OCI-LY3 (cell line): ENCODE measurements around the gene SCUBE1.

ENCODE experiments used
- EZH2phosphoT487 ChIP-seq: fragments of 200-600 bp; shearing (Covaris generic); IDR thresholded peaks from 2 replicates; pipeline ENCODE4 v1.6.1; 2018; ENCODE audit warnings: antibody characterized with exemption, mixed run types, low read depth
- TF ChIP-seq, protein P1 (sequence below): fragments of 200-600, 300-600 bp; sonication (generic); IDR thresholded peaks from 2 replicates; pipeline ENCODE4 v1.5.1; 2014; ENCODE audit warnings: antibody characterized with exemption, low read length, low read depth

DNA sequence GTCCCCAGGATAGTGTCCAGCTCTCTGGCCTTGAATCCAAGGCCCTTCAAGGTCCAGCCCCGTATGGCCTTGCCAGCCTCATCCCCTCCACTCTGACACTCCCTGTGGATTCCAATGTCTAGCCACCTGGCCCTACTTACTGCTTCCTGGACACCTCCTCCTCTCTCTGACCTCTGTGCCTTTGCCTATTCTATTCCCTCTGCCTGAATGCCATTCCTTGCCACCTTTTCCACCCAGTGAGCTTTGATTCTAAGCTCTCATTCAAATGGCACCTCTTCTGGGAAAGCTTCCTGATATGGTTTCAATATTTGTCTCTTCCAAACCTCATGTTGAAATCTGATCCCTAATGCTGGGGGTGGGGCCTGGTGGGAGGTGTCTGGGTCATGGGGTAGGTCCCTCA is 124.4 kb downstream of the SCUBE1 start:
- TF ChIP-seq, protein P1, sequence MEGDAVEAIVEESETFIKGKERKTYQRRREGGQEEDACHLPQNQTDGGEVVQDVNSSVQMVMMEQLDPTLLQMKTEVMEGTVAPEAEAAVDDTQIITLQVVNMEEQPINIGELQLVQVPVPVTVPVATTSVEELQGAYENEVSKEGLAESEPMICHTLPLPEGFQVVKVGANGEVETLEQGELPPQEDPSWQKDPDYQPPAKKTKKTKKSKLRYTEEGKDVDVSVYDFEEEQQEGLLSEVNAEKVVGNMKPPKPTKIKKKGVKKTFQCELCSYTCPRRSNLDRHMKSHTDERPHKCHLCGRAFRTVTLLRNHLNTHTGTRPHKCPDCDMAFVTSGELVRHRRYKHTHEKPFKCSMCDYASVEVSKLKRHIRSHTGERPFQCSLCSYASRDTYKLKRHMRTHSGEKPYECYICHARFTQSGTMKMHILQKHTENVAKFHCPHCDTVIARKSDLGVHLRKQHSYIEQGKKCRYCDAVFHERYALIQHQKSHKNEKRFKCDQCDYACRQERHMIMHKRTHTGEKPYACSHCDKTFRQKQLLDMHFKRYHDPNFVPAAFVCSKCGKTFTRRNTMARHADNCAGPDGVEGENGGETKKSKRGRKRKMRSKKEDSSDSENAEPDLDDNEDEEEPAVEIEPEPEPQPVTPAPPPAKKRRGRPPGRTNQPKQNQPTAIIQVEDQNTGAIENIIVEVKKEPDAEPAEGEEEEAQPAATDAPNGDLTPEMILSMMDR: no peak
- no peak for TF ChIP-seq EZH2phosphoT487
